ENCODE data around the gene ASB7. TPM values are rescaled to one million over a fixed set of nuclear protein-coding genes. Genes with fewer than 3 reads are reported as not detected.

ASB7 gene
- total RNA-seq = 20.9 TPM

GRCh38 chr15:100602064-100602822 is at the start of gene ASB7, which contains the start of gene LINS1:
Gene ASB7 (plus strand): TSS chr15:100602589. CDS start chr15:100612217, 9,628 bp downstream.
Gene LINS1 (minus strand): TSS chr15:100602184. CDS start chr15:100580842, 21,342 bp downstream.

Other genes with a start within 250 kb of the ASB7 start
- gene CERS3, start 73.6 kb upstream of the ASB7 start, total RNA-seq = 0.71 TPM
- 113 TPM for gene LINS1, start 405 bp upstream of the ASB7 start, total RNA-seq

Measured in camera-type eye (tissue), 1 donor.